Stimulated activated naive CD8-positive, alpha-beta T cell treated with anti-CD3 and anti-CD28 coated beads, Interleukin-15, Interleukin-2, amounts not matched to agents 100 U/mL and 50 U/mL, for 24 hours (primary cell): Measurements from ENCODE around the gene SPTSSB.

Experiments used
- ATAC-seq: fragments of 150-1000 bp; cut with Tn5 transposase; one replicate; pipeline ENCODE4 v1.10.0; 2021
- DNase-seq: peaks from one replicate; pipeline ENCODE4 v3.0.0; 2021

The SPTSSB gene

GRCh38 chr3:161339517-161340500, 31.5 kb downstream of the SPTSSB start:
- ATAC-seq: no peak
- no peak for DNase-seq

- DNase-seq (no peak), ATAC-seq (no peak)
Observed at GRCh38 chr3:161337311-161337710, 34.0 kb downstream of the SPTSSB start.

- DNase-seq (no peak), ATAC-seq (no peak)
Observed at GRCh38 chr3:161336661-161337060, 34.7 kb downstream of the SPTSSB start.

GRCh38 chr3:161333696-161334095, 37.6 kb downstream of the SPTSSB start:
- ATAC-seq (no peak), DNase-seq (no peak)

- DNase-seq (no peak), ATAC-seq (no peak)
Observed at GRCh38 chr3:161332792-161333191, 38.5 kb downstream of the SPTSSB start.

- ATAC-seq (no peak), DNase-seq (no peak)
Observed at GRCh38 chr3:161325059-161325458, 46.3 kb downstream of the SPTSSB start.

- no peak for DNase-seq
- ATAC-seq: no peak
Observed at GRCh38 chr3:161323926-161324621, 47.2 kb downstream of the SPTSSB start.

GRCh38 chr3:161322781-161323568, 48.3 kb downstream of the SPTSSB start:
- DNase-seq: no peak

GRCh38 chr3:161320837-161321236, 50.5 kb downstream of the SPTSSB start:
- ATAC-seq (no peak), DNase-seq (no peak)

More at GRCh38 chr3:161322781-161323568, 48.3 kb downstream of the SPTSSB start:
- ATAC-seq: no peak

GRCh38 chr3:161319867-161320266, 51.5 kb downstream of the SPTSSB start:
- ATAC-seq: no peak
- DNase-seq: no peak

- DNase-seq: no peak
Observed at GRCh38 chr3:161317077-161317476, 54.2 kb downstream of the SPTSSB start.

GRCh38 chr3:161316006-161316689, 55.2 kb downstream of the SPTSSB start:
- DNase-seq: no peak
- ATAC-seq: no peak

More at GRCh38 chr3:161317077-161317476, 54.2 kb downstream of the SPTSSB start:
- no peak for ATAC-seq

- ATAC-seq (no peak), DNase-seq (no peak)
Observed at GRCh38 chr3:161314836-161315395, 56.4 kb downstream of the SPTSSB start.

GRCh38 chr3:161310649-161311423, 60.5 kb downstream of the SPTSSB start:
- ATAC-seq (peak; percentile 84), DNase-seq (peak; percentile 61)

- DNase-seq (no peak), ATAC-seq (peak; percentile 57)
Observed at GRCh38 chr3:161305095-161305991, 66.0 kb downstream of the SPTSSB start.

- DNase-seq: no peak
Observed at GRCh38 chr3:161296814-161297213, 74.5 kb downstream of the SPTSSB start.

GRCh38 chr3:161295325-161295724, 76.0 kb downstream of the SPTSSB start:
- ATAC-seq: no peak
- DNase-seq: no peak

More at GRCh38 chr3:161296814-161297213, 74.5 kb downstream of the SPTSSB start:
- ATAC-seq: no peak
